NCI-H345 treated with DMSO at 0.1 percent for 48 hours (cell line): Measurements from ENCODE around the gene IGSF6.
"Not testable (repeated sequence)": the region's sequence is repeated elsewhere in the genome, so short reads cannot be mapped to it uniquely, and the experiment has no call there.

Source experiments
- DNase-seq: peaks from one replicate; lab custom pipeline; 2025; ENCODE audit not compliant: unreplicated experiment; lab: John Stamatoyannopoulos, UW

The IGSF6 gene

DNA sequence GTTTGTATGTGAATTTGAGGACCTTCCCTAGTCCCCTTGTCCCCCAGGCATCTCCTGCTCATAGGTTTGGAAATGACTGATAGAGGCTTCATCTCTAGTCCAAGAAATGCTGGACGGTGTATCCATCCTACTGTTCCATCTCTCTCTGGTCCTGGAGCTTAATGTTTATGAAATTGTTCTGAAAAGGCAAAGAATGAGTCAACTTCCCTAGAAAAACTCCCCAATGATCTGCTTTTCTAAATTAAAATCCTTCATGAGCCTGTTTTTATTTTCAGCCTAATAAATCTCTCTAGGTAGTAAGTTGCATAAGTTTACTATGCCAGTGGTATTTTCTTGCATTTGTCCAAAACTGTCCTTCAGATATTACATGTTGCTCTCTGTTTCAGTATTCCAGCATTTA, 2.1 kb upstream of the IGSF6 start:
- no peak for DNase-seq

GRCh38 chr16:21653571-21653970, 1.2 kb upstream of the IGSF6 start:
- DNase-seq = no peak

GRCh38 chr16:21651515-21651914, 893 bp downstream of the IGSF6 start:
- DNase-seq = no peak

GRCh38 chr16:21650521-21650920, 1.9 kb downstream of the IGSF6 start:
- no peak for DNase-seq

- DNase-seq = not testable (repeated sequence)
Observed at GRCh38 chr16:21649826-21650406, 2.5 kb downstream of the IGSF6 start.

DNA sequence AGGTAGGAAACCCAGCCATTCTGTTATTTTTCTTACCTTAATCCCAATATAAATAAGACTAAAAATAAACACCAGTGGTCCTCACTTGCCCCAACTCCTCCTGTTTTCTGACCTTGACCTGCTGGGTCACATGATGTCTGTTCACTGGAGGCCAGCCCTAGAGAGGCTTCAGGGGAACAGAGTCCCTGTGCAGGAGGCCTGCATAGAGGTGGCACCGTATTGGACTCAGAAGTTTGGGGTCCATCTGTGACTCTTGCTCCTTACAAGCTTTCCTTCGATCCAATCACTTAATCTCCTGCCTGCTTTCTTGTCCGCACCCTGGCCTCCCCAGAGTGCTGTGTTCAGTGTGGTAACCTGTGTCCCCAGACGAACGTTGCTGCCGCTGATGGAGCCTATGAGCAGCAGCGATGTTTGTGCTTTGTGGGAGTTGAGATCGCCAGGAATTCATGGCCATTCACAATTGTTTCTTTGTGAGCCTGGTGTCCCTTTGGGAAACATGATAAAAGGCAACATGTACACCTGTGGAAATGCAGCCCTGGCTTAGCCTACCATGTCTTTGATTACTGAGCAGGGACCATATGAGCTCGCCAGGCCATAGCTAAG, 4.7 kb downstream of the IGSF6 start:
- no peak for DNase-seq

- DNase-seq = no peak
Observed at GRCh38 chr16:21646721-21647561, 5.5 kb downstream of the IGSF6 start.

DNA sequence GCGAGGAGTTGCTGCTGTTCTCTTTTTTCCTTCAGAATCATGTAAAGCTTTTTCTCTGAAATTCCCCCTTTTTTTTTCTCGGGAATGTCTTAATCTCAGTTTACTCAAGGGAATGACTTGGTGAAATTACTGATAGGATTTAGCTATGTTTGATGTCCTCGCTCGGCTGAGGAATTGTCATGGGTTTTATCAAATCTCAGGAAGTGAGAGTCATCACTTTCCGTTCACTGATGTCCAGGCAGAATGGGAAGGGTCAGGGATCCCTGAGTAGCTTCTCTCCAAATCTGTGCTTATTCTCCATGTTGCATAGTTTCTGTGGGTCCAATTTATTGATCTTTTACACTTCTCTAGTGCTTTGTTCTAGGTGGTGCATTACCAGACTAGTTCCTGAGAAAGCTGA, 6.3 kb downstream of the IGSF6 start:
- DNase-seq = no peak

DNA sequence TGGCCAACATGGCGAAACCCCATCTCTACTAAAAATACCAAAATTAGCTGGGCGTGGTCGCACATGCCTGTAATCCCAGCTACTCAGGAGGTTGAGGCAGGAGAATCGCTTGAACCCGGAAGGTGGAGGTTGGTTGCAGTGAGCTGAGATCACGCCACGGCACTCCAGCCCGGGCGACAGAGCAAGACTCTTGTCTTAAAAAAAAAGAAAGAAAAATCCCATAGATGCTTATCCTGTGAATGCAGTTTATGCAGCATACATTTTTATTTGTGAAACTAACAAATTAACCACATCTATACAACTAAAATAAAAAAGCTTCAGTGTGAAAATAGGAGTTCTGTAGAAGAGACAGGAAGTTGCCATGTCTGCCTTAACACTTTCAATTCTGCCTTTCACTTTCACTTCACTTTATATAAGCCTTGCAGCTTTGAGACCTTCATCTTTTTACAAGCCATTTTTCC, 7.1 kb downstream of the IGSF6 start:
- DNase-seq = no peak

- no peak for DNase-seq
Observed at GRCh38 chr16:21644674-21645073, 7.7 kb downstream of the IGSF6 start.

GRCh38 chr16:21643785-21644184, 8.6 kb downstream of the IGSF6 start:
- no peak for DNase-seq

DNA sequence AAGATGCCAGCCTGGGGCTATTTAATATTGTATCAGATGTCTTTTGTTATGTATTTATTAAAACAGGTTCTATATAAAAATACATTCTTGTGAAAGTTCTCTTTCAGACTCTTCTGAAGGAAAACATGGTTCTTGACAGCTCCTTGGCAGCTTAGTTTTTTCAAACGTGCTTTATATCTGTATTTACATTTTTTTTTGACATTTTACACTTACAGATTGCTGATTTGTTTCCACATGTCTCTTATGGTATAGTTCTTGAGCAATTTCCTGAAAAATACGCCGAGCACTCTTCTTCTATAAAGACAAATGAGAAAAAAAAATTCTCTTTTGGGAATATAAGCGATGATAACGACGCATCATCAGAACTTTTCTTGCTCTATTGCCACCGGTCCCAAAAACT, 9.5 kb downstream of the IGSF6 start:
- no peak for DNase-seq

GRCh38 chr16:21641916-21642315, 10.5 kb downstream of the IGSF6 start:
- no peak for DNase-seq

- no peak for DNase-seq
Observed at GRCh38 chr16:21639493-21639892, 12.9 kb downstream of the IGSF6 start.

- DNase-seq = no peak
Observed at GRCh38 chr16:21638573-21638975, 13.8 kb downstream of the IGSF6 start.

- no peak for DNase-seq
Observed at GRCh38 chr16:21637032-21637968, 15.1 kb downstream of the IGSF6 start.

GRCh38 chr16:21635694-21636093, 16.7 kb downstream of the IGSF6 start:
- not testable (repeated sequence) for DNase-seq

- no peak for DNase-seq
Observed at GRCh38 chr16:21634216-21634615, 18.2 kb downstream of the IGSF6 start.

GRCh38 chr16:21631951-21632575, 20.3 kb downstream of the IGSF6 start:
- not testable (repeated sequence) for DNase-seq

GRCh38 chr16:21631376-21631775, 21.0 kb downstream of the IGSF6 start:
- DNase-seq = not testable (repeated sequence)

DNA sequence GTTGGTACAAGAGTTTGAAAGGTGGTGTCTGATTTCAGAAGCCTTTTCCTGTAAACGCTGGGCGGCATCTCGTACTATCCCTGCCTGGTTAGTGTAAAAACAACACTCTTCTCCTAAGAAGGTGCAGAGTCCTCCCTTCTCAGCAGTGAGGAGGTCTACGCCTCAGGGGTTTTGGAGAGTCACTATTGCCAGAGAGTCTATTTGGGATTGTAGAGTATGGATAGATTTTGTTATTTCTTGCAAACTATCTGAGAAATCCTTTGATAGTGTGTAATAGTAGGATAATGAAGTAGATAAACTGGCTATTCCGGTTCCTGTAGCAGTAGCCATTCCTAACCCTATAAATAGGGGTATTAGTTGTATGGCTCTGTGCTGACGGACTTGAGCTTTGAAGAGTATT, 21.5 kb downstream of the IGSF6 start:
- DNase-seq = not testable (repeated sequence)
